Caco-2 (cell line): ENCODE data around the gene FAM13B. TPM values are rescaled to one million over a fixed set of nuclear protein-coding genes. Genes with fewer than 3 reads are reported as not detected.
A peak's percentile ranks its signal among the peaks of the same experiment; 100 is the strongest.
"Not testable (repeated sequence)": the region's sequence is repeated elsewhere in the genome, so short reads cannot be mapped to it uniquely, and the experiment has no call there.

Experiments used
- BruUV-seq: library from RNA; stranded (reverse); fragments of 400-500 nt; replicated peaks from 2 replicates; lab custom pipeline; 2021; lab: Mats Ljungman, UMichigan
- CTCF ChIA-PET: fragments of 300-600 bp; sonication (Branson Sonifier 250); formaldehyde crosslinking; loops from one replicate; lab custom pipeline; 2022; ENCODE audit warnings: antibody characterized with exemption; lab: Charles Lee
- POLR2A ChIA-PET: fragments of 300-600 bp; sonication (Branson Sonifier 250); formaldehyde crosslinking; loops from one replicate; lab custom pipeline; 2022; ENCODE audit warnings: antibody characterized with exemption; lab: Charles Lee
- DNase-seq, 2 experiments: peaks; one replicate each; pipeline versions ENCODE4 v3.0.0 to v3.0.0-alpha.2; 2020 to 2022
- H3K27me3 ChIP-seq: replicated peaks from 2 replicates; pipeline ENCODE4 v1.6.0; 2011; ENCODE audit warnings: low read length; ENCODE audit not compliant: control insufficient read depth, insufficient read depth
- H3K36me3 ChIP-seq: 2 replicates; pipeline ENCODE4 v1.5.1; 2011; ENCODE audit warnings: low read length; ENCODE audit not compliant: control insufficient read depth, insufficient read depth
- H3K4me1 ChIP-seq: fragments of 250-450 bp; sonication (Bioruptor Pico); 2 replicates; pipeline ENCODE4 v1.5.1; 2020; ENCODE audit warnings: mild to moderate bottlenecking
- H3K4me3 ChIP-seq: 2 replicates; pipeline ENCODE4 v1.5.1; 2011; ENCODE audit warnings: low read depth, mild to moderate bottlenecking, control low read depth, low read length
- H3K9me3 ChIP-seq: fragments of 250-450 bp; sonication (Bioruptor Pico); 2 replicates; pipeline ENCODE4 v1.5.1; 2020; ENCODE audit warnings: mild to moderate bottlenecking, moderate library complexity
- H3K27ac Mint-ChIP-seq: one replicate; pipeline ENCODE4 v1.8.0; 2022; ENCODE audit warnings: mixed read lengths; ENCODE audit not compliant: unreplicated experiment
- H3K27me3 Mint-ChIP-seq: one replicate; pipeline ENCODE4 v1.8.0; 2022; ENCODE audit warnings: mixed read lengths; ENCODE audit not compliant: insufficient read depth, unreplicated experiment
- H3K36me3 Mint-ChIP-seq: one replicate; pipeline ENCODE4 v1.8.0; 2022; ENCODE audit warnings: mild to moderate bottlenecking, mixed read lengths; ENCODE audit not compliant: insufficient read depth, unreplicated experiment
- H3K4me1 Mint-ChIP-seq: one replicate; pipeline ENCODE4 v1.8.0; 2022; ENCODE audit warnings: low read depth, mixed read lengths; ENCODE audit not compliant: unreplicated experiment
- H3K4me3 Mint-ChIP-seq: one replicate; pipeline ENCODE4 v1.8.0; 2022; ENCODE audit warnings: mild to moderate bottlenecking, moderate library complexity, mixed read lengths; ENCODE audit not compliant: unreplicated experiment
- H3K9me3 Mint-ChIP-seq: one replicate; pipeline ENCODE4 v1.8.0; 2022; ENCODE audit warnings: mixed read lengths; ENCODE audit not compliant: unreplicated experiment
- CTCF ChIP-seq, 2 experiments: fragments of 200-600 bp in 1 of 2; IDR thresholded peaks; 1 replicate in 1 of 2; 2 replicates in 1 of 2; pipeline versions ENCODE4 v1.5.1 to v1.8.0; 2011 to 2022; ENCODE audit warnings: antibody characterized with exemption in 1 of 2, control low read depth in 1 of 2, inconsistent platforms in 1 of 2, low read depth in 1 of 2, low read length in 1 of 2, mild to moderate bottlenecking in 1 of 2, moderate library complexity in 1 of 2; ENCODE audit not compliant: insufficient read depth in 1 of 2, severe bottlenecking in 1 of 2, unreplicated experiment in 1 of 2
- intact Hi-C: fragments of 100-400 bp; cut with micrococcal nuclease; formaldehyde crosslinking; loops from one replicate; pipeline ENCODE4 v1.10.0; 2022; ENCODE audit not compliant: unreplicated experiment
- total RNA-seq: library from RNA; stranded (reverse); gene quantifications from 2 replicates; pipeline ENCODE4 v1.2.3, GENCODE V29; 2022

FAM13B gene
- total RNA-seq, 1 experiment from 2014 or later, result 55.8 TPM

DNA sequence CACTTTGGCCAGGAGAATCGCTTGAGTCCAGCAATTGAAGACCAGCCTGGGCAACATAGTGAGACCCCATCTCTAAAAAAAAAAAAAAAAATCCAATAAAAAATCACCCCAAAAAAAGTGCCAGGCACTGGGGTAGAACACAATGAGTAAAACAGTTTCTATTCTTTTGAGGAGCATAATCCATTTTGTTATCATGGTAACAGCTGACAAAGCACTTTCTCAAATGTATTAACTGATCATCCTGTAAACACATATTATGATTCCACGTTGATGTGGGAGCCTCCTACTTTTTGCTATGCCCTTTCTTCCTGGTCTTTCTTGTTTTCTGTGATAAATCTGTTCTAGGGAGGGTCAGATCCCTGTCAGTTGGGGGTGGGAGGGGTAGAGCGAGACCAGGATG lies 20.7 kb upstream of the FAM13B start:
- Mint-ChIP-seq H3K27ac (no peak overlapping the region), H3K36me3 (no peaks in the 10 kb centered on the region), H3K9me3 (no peaks in the 10 kb centered on the region), H3K4me3 (no peak overlapping the region), H3K27me3 (no peaks in the 10 kb centered on the region), H3K4me1 (peaks cover 11% of the 10 kb centered on the region)
- no peaks in the 10 kb centered on the region for H3K9me3 ChIP-seq
- POLR2A ChIA-PET, result no interaction called here
- BruUV-seq, result no TSS peak
- H3K36me3 ChIP-seq, result no peaks in the 10 kb centered on the region
- DNase-seq, result no peak
- H3K4me3 ChIP-seq, result no peak overlapping the region
- intact Hi-C loops, result no loop called here
- CTCF ChIA-PET, result interaction anchor here (0.5 to 1.0 kb wide), 3 partner anchors 11 to 35 kb away, joined by 3 to 4 read pairs (median 3); no protein-coding TSS in a partner anchor
- H3K27me3 ChIP-seq, result no peaks in the 10 kb centered on the region
- TF ChIP-seq CTCF (IDR thresholded peaks at IDR 0.05; ENCODE audit: insufficient read depth in 1 of 2, low read depth in 1 of 2, low read length in 1 of 2, severe bottlenecking in 1 of 2, unreplicated experiment in 1 of 2), result no peak
- no peaks in the 10 kb centered on the region for H3K4me1 ChIP-seq

DNA sequence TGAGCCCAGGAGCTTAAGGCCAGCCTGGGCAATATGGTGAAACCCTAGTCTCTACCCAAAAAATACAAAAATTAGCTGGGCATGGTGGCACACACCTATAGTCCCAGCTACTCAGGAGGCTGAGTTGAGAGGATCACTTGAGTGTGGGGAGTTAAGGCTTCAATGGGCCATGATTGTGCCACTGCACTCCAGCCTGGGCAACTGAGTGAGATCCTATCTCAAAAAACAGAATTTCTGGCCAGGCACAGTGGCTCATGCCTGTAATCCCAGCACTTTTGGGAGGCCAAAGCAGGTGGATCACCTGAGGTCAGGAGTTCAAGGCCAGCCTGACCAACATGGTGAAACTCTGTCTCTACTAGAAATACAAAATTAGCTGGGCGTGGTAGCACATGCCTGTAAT lies 19.8 kb upstream of the FAM13B start:
- H3K36me3 Mint-ChIP-seq, BruUV-seq, H3K4me1 ChIP-seq, CTCF ChIA-PET, H3K9me3 Mint-ChIP-seq, H3K27me3 Mint-ChIP-seq, H3K4me3 Mint-ChIP-seq, H3K27ac Mint-ChIP-seq, H3K27me3 ChIP-seq, POLR2A ChIA-PET, H3K36me3 ChIP-seq, DNase-seq, intact Hi-C loops, H3K9me3 ChIP-seq, H3K4me3 ChIP-seq: not testable (repeated sequence)
- H3K4me1 Mint-ChIP-seq, result peaks cover 11% of the 10 kb centered on the region

GRCh38 chr5:138051441-138052296 lies 18.8 kb upstream of the FAM13B start:
- no peaks in the 10 kb centered on the region for H3K27me3 Mint-ChIP-seq
- Histone ChIP-seq H3K4me3 (no peak overlapping the region), H3K27me3 (no peaks in the 10 kb centered on the region), H3K9me3 (no peaks in the 10 kb centered on the region), H3K36me3 (no peaks in the 10 kb centered on the region), H3K4me1 (no peaks in the 10 kb centered on the region)
- H3K4me3 Mint-ChIP-seq, result no peak overlapping the region
- intact Hi-C loops, result no loop called here
- H3K27ac Mint-ChIP-seq, result no peak overlapping the region
- no peaks in the 10 kb centered on the region for H3K36me3 Mint-ChIP-seq
- POLR2A ChIA-PET, result no interaction called here
- no peak for DNase-seq
- TF ChIP-seq CTCF (IDR thresholded peaks at IDR 0.05; ENCODE audit: insufficient read depth in 1 of 2, low read depth in 1 of 2, low read length in 1 of 2, severe bottlenecking in 1 of 2, unreplicated experiment in 1 of 2), result no peak
- no peaks in the 10 kb centered on the region for H3K9me3 Mint-ChIP-seq
- CTCF ChIA-PET, result no interaction called here
- BruUV-seq, result no TSS peak
- H3K4me1 Mint-ChIP-seq, result peaks cover 11% of the 10 kb centered on the region

DNA sequence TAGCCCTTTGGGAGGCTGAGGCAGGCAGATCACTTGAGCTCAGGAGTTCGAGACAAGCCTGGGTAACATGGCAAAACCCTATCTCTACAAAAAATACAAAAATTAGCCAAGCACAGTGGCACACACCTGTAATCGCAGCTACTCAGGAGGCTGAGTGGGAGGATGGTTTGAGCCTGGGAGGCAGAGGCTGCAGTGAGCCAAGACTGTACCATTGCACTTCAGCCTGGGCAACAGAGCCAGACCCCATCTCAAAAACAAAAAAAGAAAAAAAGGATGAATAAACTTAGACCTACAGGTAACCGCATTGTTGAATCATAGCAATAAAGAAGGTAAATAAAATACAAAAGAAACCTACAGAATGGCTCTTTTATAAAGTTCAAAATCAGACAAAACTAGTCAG lies 12.4 kb upstream of the FAM13B start:
- H3K27me3 ChIP-seq, intact Hi-C loops, BruUV-seq, CTCF ChIA-PET, H3K27me3 Mint-ChIP-seq, H3K36me3 Mint-ChIP-seq, H3K36me3 ChIP-seq, H3K9me3 Mint-ChIP-seq, H3K4me3 Mint-ChIP-seq, DNase-seq, H3K4me3 ChIP-seq, H3K9me3 ChIP-seq, H3K4me1 ChIP-seq, H3K4me1 Mint-ChIP-seq: not testable (repeated sequence)
- peak overlapping the region; percentile 57 for H3K27ac Mint-ChIP-seq
- POLR2A ChIA-PET, result interaction anchor here (0.7 kb wide), 1 partner anchor 54 kb away, joined by 4 read pairs; no protein-coding TSS in a partner anchor
